A673 (cell line): ENCODE measurements around the gene MCM9. TPM values are rescaled to one million over a fixed set of nuclear protein-coding genes. Genes with fewer than 3 reads are reported as not detected.
A peak's percentile ranks its signal among the peaks of the same experiment; 100 is the strongest.

ENCODE experiments used
- BruUV-seq: library from RNA; stranded (reverse); fragments of 400-500 nt; replicated peaks from 2 replicates; lab custom pipeline; 2021; lab: Mats Ljungman, UMichigan
- CTCF ChIA-PET: fragments of 300-600 bp; sonication (Branson Sonifier 250); formaldehyde crosslinking; loops from one replicate; lab custom pipeline; 2022; ENCODE audit warnings: antibody characterized with exemption; lab: Charles Lee
- POLR2A ChIA-PET: fragments of 300-600 bp; sonication (Branson Sonifier 250); formaldehyde crosslinking; loops from one replicate; lab custom pipeline; 2022; ENCODE audit warnings: antibody characterized with exemption; ENCODE audit not compliant: low non-redundant PET; lab: Charles Lee
- DNase-seq: peaks from one replicate; pipeline ENCODE4 v3.0.0-alpha.2; 2015; ENCODE audit warnings: low spot score
- H3K27ac ChIP-seq: fragments of 200-600 bp; sonication (generic); 2 replicates; pipeline ENCODE4 v1.5.1; 2016; ENCODE audit warnings: mixed run types, low read depth, mild to moderate bottlenecking, mixed read lengths, antibody characterized with exemption, low read length; ENCODE audit not compliant: poor library complexity, severe bottlenecking
- H3K27me3 ChIP-seq: fragments of 200-600 bp; sonication (generic); replicated peaks from 2 replicates; pipeline ENCODE4 v1.6.1; 2017; ENCODE audit warnings: mixed run types, low read depth, mild to moderate bottlenecking, mixed read lengths, antibody characterized with exemption, low read length; ENCODE audit not compliant: insufficient read depth, poor library complexity
- H3K36me3 ChIP-seq: fragments of 200-600 bp; sonication (generic); 2 replicates; pipeline ENCODE4 v1.6.1; 2016; ENCODE audit warnings: mixed run types, mild to moderate bottlenecking, mixed read lengths, antibody characterized with exemption, low read length; ENCODE audit not compliant: insufficient read depth, poor library complexity, severe bottlenecking
- H3K4me1 ChIP-seq: fragments of 200-600 bp; sonication (generic); 2 replicates; pipeline ENCODE4 v1.6.1; 2017; ENCODE audit warnings: mixed run types, mild to moderate bottlenecking, mixed read lengths, antibody characterized with exemption, low read length; ENCODE audit not compliant: insufficient read depth, poor library complexity, severe bottlenecking
- H3K4me3 ChIP-seq: fragments of 200-600 bp; sonication (generic); 2 replicates; pipeline ENCODE4 v1.5.1; 2016; ENCODE audit warnings: low read depth, mixed run types, mild to moderate bottlenecking, mixed read lengths, low read length; ENCODE audit not compliant: poor library complexity, severe bottlenecking
- H3K9me3 ChIP-seq: fragments of 200-600 bp; sonication (generic); 2 replicates; pipeline ENCODE4 v1.6.1; 2016; ENCODE audit warnings: mixed run types, low read depth, mild to moderate bottlenecking, mixed read lengths, antibody characterized with exemption, low read length; ENCODE audit not compliant: poor library complexity, severe bottlenecking
- CTCF ChIP-seq: fragments of 300-800, 200-600 bp; sonication (generic); conservative IDR thresholded peaks from 2 replicates; pipeline ENCODE4 v1.5.1; 2017; ENCODE audit warnings: low read depth, mild to moderate bottlenecking, antibody characterized with exemption, low read length, moderate library complexity, mixed read lengths
- EZH2 ChIP-seq: fragments of 200-600 bp; sonication (generic); IDR thresholded peaks from 2 replicates; pipeline ENCODE4 v1.6.1; 2017; ENCODE audit warnings: borderline replicate concordance, low read depth, mild to moderate bottlenecking, mixed read lengths, antibody characterized with exemption, low read length; ENCODE audit not compliant: poor library complexity, severe bottlenecking
- intact Hi-C: fragments of 100-400 bp; cut with micrococcal nuclease; formaldehyde crosslinking; loops from one replicate; pipeline ENCODE4 v1.10.0; 2022; ENCODE audit not compliant: unreplicated experiment
- total RNA-seq: library from RNA; stranded (reverse); gene quantifications from 2 replicates; pipeline ENCODE4 v1.2.3, GENCODE V29; 2021

MCM9 gene
- total RNA-seq, 1 experiment from 2014 or later: 16.9 TPM

DNA sequence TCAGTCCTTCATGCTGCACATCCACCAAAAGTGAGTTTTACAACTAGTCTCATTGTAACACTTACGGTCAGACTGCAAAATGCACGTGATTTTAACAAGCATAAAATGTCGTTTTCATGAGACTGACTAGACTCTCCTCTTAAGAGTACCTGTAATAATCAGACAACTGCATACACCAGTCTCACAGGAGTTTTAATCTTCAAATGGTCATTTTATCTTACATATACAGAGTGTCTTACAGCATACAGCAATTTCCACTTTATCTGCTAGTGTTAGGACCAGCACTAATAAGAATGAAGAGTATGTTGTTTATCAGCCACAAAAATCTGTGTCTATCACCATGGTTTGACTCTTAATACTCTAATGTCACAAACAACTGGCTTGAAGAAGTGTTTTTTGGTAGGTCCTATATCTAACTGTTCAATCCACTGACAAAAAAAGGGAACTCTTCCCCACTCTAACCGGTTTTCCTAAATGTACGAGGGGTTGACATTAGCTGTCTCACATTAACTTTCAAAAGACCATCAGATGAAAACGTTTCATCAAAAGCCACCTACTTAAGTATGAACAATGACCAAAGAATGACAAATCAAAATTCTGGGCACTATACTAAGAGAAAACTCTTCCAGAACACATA is 42.5 kb downstream of the MCM9 start:
- no peaks in the 10 kb centered on the region for H3K9me3 ChIP-seq
- POLR2A ChIA-PET: no interaction called here
- no peak for TF ChIP-seq EZH2
- no peak for TF ChIP-seq CTCF
- no peaks in the 10 kb centered on the region for H3K27me3 ChIP-seq
- peak overlapping the region; percentile 71 for H3K27ac ChIP-seq
- peaks cover 8% of the 10 kb centered on the region for H3K4me1 ChIP-seq
- intact Hi-C loops: loop anchor here (5.0 kb wide), 1 partner anchor 240 kb away; the partner anchor contains the start of gene CEP85L
- peak overlapping the region; percentile 81 for H3K4me3 ChIP-seq
- DNase-seq: no peak
- peaks cover 1% of the 10 kb centered on the region for H3K36me3 ChIP-seq
- CTCF ChIA-PET: no interaction called here
- no TSS peak for BruUV-seq

GRCh38 chr6:118890997-118891790 is 43.8 kb downstream of the MCM9 start:
- H3K9me3 ChIP-seq: no peaks in the 10 kb centered on the region
- ChIA-PET POLR2A (no interaction called here), CTCF (no interaction called here)
- no peaks in the 10 kb centered on the region for H3K36me3 ChIP-seq
- H3K27ac ChIP-seq: no peak overlapping the region
- no peaks in the 10 kb centered on the region for H3K4me1 ChIP-seq
- DNase-seq: no peak
- intact Hi-C loops: loop anchor here (5.0 kb wide), 1 partner anchor 239 kb away; the partner anchor contains the start of gene CEP85L
- no TSS peak for BruUV-seq
- no peak for TF ChIP-seq CTCF
- TF ChIP-seq EZH2: no peak
- no peak overlapping the region for H3K4me3 ChIP-seq
- H3K27me3 ChIP-seq: no peaks in the 10 kb centered on the region

DNA sequence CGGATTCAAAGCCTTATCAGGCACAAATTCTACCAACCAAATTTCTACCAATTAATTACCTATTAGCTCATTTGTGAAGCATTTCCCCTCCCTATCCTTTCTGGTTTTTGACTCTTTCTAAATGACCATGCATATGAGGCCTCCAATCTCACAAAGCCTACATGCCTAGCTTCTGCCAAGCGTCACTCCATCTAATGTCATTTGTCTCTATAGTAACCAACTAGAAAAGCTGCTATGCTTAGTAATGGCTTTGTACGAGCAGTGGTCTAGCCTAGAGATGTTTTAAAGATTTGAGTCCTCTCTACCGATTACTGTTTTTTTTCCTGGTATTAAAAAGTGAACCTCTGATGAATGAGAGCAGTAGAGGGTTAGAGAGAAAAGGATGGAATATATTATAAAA is 45.8 kb downstream of the MCM9 start:
- H3K4me1 ChIP-seq: no peaks in the 10 kb centered on the region
- no peaks in the 10 kb centered on the region for H3K27me3 ChIP-seq
- H3K4me3 ChIP-seq: no peak overlapping the region
- intact Hi-C loops: no loop called here
- no peaks in the 10 kb centered on the region for H3K9me3 ChIP-seq
- DNase-seq: no peak
- no peaks in the 10 kb centered on the region for H3K36me3 ChIP-seq
- CTCF ChIA-PET: no interaction called here
- no peak overlapping the region for H3K27ac ChIP-seq
- TF ChIP-seq EZH2: no peak
- TF ChIP-seq CTCF: no peak
- BruUV-seq: no TSS peak
- POLR2A ChIA-PET: no interaction called here
